ENCODE results near the gene PATL1. TPM values are rescaled to one million over a fixed set of nuclear protein-coding genes. Genes with fewer than 3 reads are reported as not detected.

Gene PATL1
- total and polyA plus RNA-seq, 2 of the 8 experiments (the other 6 are each of a cell fraction or from before 2014, with no cell fraction given), result 30.4 to 33.4 TPM

DNA sequence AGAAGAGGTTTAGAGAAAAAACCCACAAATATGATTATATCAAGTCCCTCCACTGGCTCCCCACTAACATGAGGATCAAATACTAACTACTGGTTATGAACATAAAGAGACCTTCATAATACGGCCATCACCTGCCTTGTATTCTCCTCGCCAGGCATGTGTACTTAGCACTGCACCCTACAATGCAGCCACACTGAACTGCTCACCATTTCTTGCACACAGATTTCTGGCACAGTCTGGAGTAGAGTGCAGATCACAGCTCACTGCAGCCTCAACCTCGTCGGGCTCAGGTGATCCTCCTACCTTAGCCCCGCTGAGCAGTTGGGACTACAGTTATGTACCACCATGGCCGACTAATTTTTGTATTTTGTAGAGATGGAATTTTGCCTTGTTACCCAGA lies 66.4 kb downstream of the PATL1 start (continued):
- no peak for TF ChIP-seq FOSL1 (IDR thresholded peaks at IDR 0.05; ENCODE audit: insufficient read depth, low read depth, low read length)
- no peak for TF ChIP-seq HDAC2 (IDR thresholded peaks at IDR 0.05; ENCODE audit: borderline replicate concordance in 1 of 2, low read depth in 2 of 2, low read length in 2 of 2)
- TF ChIP-seq, protein P1, sequence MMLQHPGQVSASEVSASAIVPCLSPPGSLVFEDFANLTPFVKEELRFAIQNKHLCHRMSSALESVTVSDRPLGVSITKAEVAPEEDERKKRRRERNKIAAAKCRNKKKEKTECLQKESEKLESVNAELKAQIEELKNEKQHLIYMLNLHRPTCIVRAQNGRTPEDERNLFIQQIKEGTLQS (IDR thresholded peaks at IDR 0.05; ENCODE audit: insufficient read depth, low read depth, low read length), result no peak
- TF ChIP-seq RFX5 (IDR thresholded peaks at IDR 0.05; ENCODE audit: borderline replicate concordance, low read depth, low read length), result no peak
- no peak for TF ChIP-seq SAP30 (IDR thresholded peaks at IDR 0.05; ENCODE audit: insufficient read depth, insufficient replicate concordance, low read length)
- no peak for TF ChIP-seq SUZ12 (IDR thresholded peaks at IDR 0.05; ENCODE audit: low read length)
- TF ChIP-seq RAD21 (IDR thresholded peaks at IDR 0.05 in 1 of 2, conservative IDR thresholded peaks at IDR 0.05 in 1 of 2; ENCODE audit: low read depth in 2 of 2, low read length in 2 of 2), result no peak
- TF ChIP-seq POLR2AphosphoS5 (IDR thresholded peaks at IDR 0.05; ENCODE audit: low read depth, low read length), result no peak
- TF ChIP-seq EGR1 (IDR thresholded peaks at IDR 0.05; ENCODE audit: borderline replicate concordance, low read depth, low read length), result no peak
- TF ChIP-seq NANOG (IDR thresholded peaks at IDR 0.05; ENCODE audit: insufficient read depth, low read depth, low read length, poor library complexity, severe bottlenecking), result no peak
- no peak for TF ChIP-seq GTF2F1 (IDR thresholded peaks at IDR 0.05; ENCODE audit: borderline replicate concordance, low read depth, low read length)
- no peak for TF ChIP-seq CHD2 (IDR thresholded peaks at IDR 0.05; ENCODE audit: low read length)
- no peak for TF ChIP-seq SIRT6 (IDR thresholded peaks at IDR 0.05; ENCODE audit: low read length)

Measured in H1 (cell line).